ENCODE data around the gene AQP3. TPM values are rescaled to one million over a fixed set of nuclear protein-coding genes. Genes with fewer than 3 reads are reported as not detected.

AQP3 gene
- total and polyA plus RNA-seq, 2 donors (not counting 1 experiment from before 2014, with no cell fraction given): 3.2 to 16.2 TPM

DNA sequence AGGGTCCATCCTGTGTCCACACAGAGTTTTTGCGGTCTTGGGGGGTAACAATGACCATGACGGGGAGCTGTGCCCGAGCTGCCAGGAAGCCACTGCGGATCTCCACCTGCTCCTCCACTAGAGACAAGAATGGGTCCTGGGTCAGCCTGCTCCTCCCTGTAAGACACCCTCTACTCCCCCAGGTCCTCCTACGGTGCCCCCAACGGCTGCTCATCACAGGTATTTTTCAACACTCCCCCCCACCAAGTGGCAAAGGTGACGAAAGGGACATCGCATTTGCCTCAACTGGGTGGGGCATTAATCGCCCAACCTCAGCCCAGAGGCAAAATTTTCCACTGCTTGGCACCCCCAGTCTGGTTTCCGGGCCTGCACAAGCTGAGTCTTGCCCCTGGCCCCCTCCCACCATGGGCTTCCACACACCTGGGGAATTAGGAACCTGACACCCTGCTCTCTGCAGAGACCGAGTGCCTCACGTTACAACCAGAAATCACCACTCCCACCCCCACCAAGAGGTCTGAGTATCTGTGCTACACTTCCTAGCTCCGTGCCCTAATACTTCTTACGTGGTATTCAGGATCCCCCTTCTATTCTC, 16.7 kb upstream of the AQP3 start:
- Histone ChIP-seq H3K79me2 (ENCODE audit: control insufficient read depth, insufficient read depth, low read length) (no peaks in the 10 kb centered on the region), H3K27me3 (ENCODE audit: control insufficient read depth, insufficient read depth, low read length) (no peaks in the 10 kb centered on the region), H3K9me3 (ENCODE audit: control insufficient read depth, insufficient read depth, low read depth, low read length) (no peaks in the 10 kb centered on the region), H4K20me1 (ENCODE audit: control insufficient read depth, extremely low read depth, insufficient read depth, low read length) (no peaks in the 10 kb centered on the region), H3K27ac (ENCODE audit: insufficient read depth, low read length) (no peak overlapping the region), H2AFZ (ENCODE audit: low read length) (no peak overlapping the region), H3K9ac (ENCODE audit: insufficient read depth, low read length) (no peak overlapping the region), H3K36me3 (ENCODE audit: control insufficient read depth, insufficient read depth, low read length) (peaks cover 63% of the 10 kb centered on the region), H3K4me2 (ENCODE audit: extremely low read depth, insufficient read depth, low read length) (no peak overlapping the region), H3K4me3 (replicated peaks in 1 of 4; ENCODE audit: control extremely low read depth in 1 of 4, insufficient read depth in 1 of 4, low read depth in 3 of 4, low read length in 4 of 4) (no peak overlapping the region), H3K4me1 (ENCODE audit: control insufficient read depth, extremely low read depth, insufficient read depth, low read length) (no peaks in the 10 kb centered on the region)
- TF ChIP-seq, protein P1, sequence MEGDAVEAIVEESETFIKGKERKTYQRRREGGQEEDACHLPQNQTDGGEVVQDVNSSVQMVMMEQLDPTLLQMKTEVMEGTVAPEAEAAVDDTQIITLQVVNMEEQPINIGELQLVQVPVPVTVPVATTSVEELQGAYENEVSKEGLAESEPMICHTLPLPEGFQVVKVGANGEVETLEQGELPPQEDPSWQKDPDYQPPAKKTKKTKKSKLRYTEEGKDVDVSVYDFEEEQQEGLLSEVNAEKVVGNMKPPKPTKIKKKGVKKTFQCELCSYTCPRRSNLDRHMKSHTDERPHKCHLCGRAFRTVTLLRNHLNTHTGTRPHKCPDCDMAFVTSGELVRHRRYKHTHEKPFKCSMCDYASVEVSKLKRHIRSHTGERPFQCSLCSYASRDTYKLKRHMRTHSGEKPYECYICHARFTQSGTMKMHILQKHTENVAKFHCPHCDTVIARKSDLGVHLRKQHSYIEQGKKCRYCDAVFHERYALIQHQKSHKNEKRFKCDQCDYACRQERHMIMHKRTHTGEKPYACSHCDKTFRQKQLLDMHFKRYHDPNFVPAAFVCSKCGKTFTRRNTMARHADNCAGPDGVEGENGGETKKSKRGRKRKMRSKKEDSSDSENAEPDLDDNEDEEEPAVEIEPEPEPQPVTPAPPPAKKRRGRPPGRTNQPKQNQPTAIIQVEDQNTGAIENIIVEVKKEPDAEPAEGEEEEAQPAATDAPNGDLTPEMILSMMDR (conservative IDR thresholded peaks at IDR 0.05 in 1 of 2, IDR thresholded peaks at IDR 0.05 in 1 of 2; ENCODE audit: low read depth in 1 of 2, low read length in 2 of 2): no peak
- TF ChIP-seq EZH2 (IDR thresholded peaks at IDR 0.05; ENCODE audit: low read length, missing control alignments): no peak
- DNase-seq (ENCODE audit: low read depth in 2 of 2): no peak

DNA sequence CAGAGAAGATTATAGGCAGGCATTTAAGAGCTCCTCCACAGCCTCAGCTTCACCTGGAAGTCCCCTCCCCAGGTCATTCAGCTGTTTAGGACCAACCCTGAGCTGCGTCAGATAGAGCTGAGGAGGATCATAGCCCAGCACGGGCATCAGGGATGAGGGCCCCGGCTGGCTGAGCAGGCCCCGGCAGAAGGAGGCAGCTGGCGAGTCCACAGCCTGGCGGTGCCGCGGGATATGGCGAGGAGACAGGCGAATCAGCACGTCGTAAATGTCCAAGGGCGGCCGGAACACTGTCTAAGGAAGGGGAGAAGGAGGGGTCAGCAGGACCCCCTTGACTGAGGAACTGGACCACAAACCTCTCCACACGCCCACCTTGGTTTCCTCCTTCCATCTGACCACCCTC, 15.8 kb upstream of the AQP3 start:
- no peak for TF ChIP-seq EZH2 (IDR thresholded peaks at IDR 0.05; ENCODE audit: low read length, missing control alignments)
- TF ChIP-seq, protein P1 (conservative IDR thresholded peaks at IDR 0.05 in 1 of 2, IDR thresholded peaks at IDR 0.05 in 1 of 2; ENCODE audit: low read depth in 1 of 2, low read length in 2 of 2): no peak
- H3K4me1 ChIP-seq (ENCODE audit: control insufficient read depth, extremely low read depth, insufficient read depth, low read length): no peaks in the 10 kb centered on the region
- no peaks in the 10 kb centered on the region for H3K9me3 ChIP-seq (ENCODE audit: control insufficient read depth, insufficient read depth, low read depth, low read length)
- H3K4me3 ChIP-seq (replicated peaks in 1 of 4; ENCODE audit: control extremely low read depth in 1 of 4, insufficient read depth in 1 of 4, low read depth in 3 of 4, low read length in 4 of 4): no peak overlapping the region
- no peak overlapping the region for H3K27ac ChIP-seq (ENCODE audit: insufficient read depth, low read length)
- no peak overlapping the region for H3K9ac ChIP-seq (ENCODE audit: insufficient read depth, low read length)
- H2AFZ ChIP-seq (ENCODE audit: low read length): no peak overlapping the region
- H4K20me1 ChIP-seq (ENCODE audit: control insufficient read depth, extremely low read depth, insufficient read depth, low read length): no peaks in the 10 kb centered on the region
- DNase-seq (ENCODE audit: low read depth in 2 of 2): no peak
- peaks cover 55% of the 10 kb centered on the region for H3K36me3 ChIP-seq (ENCODE audit: control insufficient read depth, insufficient read depth, low read length)
- H3K79me2 ChIP-seq (ENCODE audit: control insufficient read depth, insufficient read depth, low read length): no peaks in the 10 kb centered on the region
- no peaks in the 10 kb centered on the region for H3K27me3 ChIP-seq (ENCODE audit: control insufficient read depth, insufficient read depth, low read length)
- H3K4me2 ChIP-seq (ENCODE audit: extremely low read depth, insufficient read depth, low read length): no peak overlapping the region

DNA sequence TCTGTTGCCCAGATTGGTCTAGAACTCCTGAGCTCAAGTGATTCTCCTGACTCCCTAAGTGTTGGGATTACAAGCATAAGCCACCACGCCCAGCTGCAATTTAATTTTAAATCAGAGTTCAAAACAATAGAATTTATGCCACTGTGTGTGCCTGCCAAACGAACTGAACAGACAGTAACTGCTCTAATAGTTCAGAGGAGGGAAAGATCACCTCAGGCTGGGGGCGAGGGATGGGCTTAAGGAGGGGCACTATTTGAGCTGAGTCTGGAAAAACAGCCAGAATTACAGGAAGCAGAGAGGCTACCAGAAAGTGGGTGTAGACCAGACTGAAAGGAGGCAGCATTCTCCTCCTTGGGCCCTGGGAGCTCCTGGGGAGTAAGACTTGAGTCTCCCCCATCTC, 14.1 kb upstream of the AQP3 start:
- no peak overlapping the region for H2AFZ ChIP-seq (ENCODE audit: low read length)
- no peaks in the 10 kb centered on the region for H3K27me3 ChIP-seq (ENCODE audit: control insufficient read depth, insufficient read depth, low read length)
- no peak for DNase-seq (ENCODE audit: low read depth in 2 of 2)
- no peaks in the 10 kb centered on the region for H3K9me3 ChIP-seq (ENCODE audit: control insufficient read depth, insufficient read depth, low read depth, low read length)
- no peaks in the 10 kb centered on the region for H3K4me1 ChIP-seq (ENCODE audit: control insufficient read depth, extremely low read depth, insufficient read depth, low read length)
- H3K79me2 ChIP-seq (ENCODE audit: control insufficient read depth, insufficient read depth, low read length): no peaks in the 10 kb centered on the region
- no peak overlapping the region for H3K9ac ChIP-seq (ENCODE audit: insufficient read depth, low read length)
- H3K4me2 ChIP-seq (ENCODE audit: extremely low read depth, insufficient read depth, low read length): no peak overlapping the region
- no peak for TF ChIP-seq EZH2 (IDR thresholded peaks at IDR 0.05; ENCODE audit: low read length, missing control alignments)
- TF ChIP-seq, protein P1 (conservative IDR thresholded peaks at IDR 0.05 in 1 of 2, IDR thresholded peaks at IDR 0.05 in 1 of 2; ENCODE audit: low read depth in 1 of 2, low read length in 2 of 2): no peak
- no peak overlapping the region for H3K4me3 ChIP-seq (replicated peaks in 1 of 4; ENCODE audit: control extremely low read depth in 1 of 4, insufficient read depth in 1 of 4, low read depth in 3 of 4, low read length in 4 of 4)
- H4K20me1 ChIP-seq (ENCODE audit: control insufficient read depth, extremely low read depth, insufficient read depth, low read length): no peaks in the 10 kb centered on the region
- no peak overlapping the region for H3K27ac ChIP-seq (ENCODE audit: insufficient read depth, low read length)
- peaks cover 42% of the 10 kb centered on the region for H3K36me3 ChIP-seq (ENCODE audit: control insufficient read depth, insufficient read depth, low read length)
